ENCODE data around the gene PAK3.

PAK3 gene

GRCh38 chrX:111102636-111103035 is 6.6 kb downstream of the PAK3 start:
- H3K27me3 ChIP-seq (ENCODE audit: low read depth, low read length) = no peaks in the 10 kb centered on the region
- no peaks in the 10 kb centered on the region for H3K36me3 ChIP-seq (ENCODE audit: control insufficient read depth in 1 of 2, insufficient read depth in 2 of 2, low read length in 2 of 2)
- H3K4me3 ChIP-seq (ENCODE audit: low read depth in 1 of 2, low read length in 2 of 2) = no peak overlapping the region
- peaks cover 0 to 16% of the 10 kb centered on the region in 2 donors for H3K4me1 ChIP-seq (ENCODE audit: control insufficient read depth in 1 of 2, insufficient read depth in 2 of 2, low read length in 2 of 2)
- H3K27ac ChIP-seq (ENCODE audit: low read length) = no peak overlapping the region
- no peaks in the 10 kb centered on the region for H3K9me3 ChIP-seq (ENCODE audit: control insufficient read depth in 1 of 2, low read length in 2 of 2)

GRCh38 chrX:111103246-111103645 is 7.3 kb downstream of the PAK3 start:
- no peak overlapping the region for H3K27ac ChIP-seq (ENCODE audit: low read length)
- H3K27me3 ChIP-seq (ENCODE audit: low read depth, low read length) = no peaks in the 10 kb centered on the region
- no peak overlapping the region for H3K4me3 ChIP-seq (ENCODE audit: low read depth in 1 of 2, low read length in 2 of 2)
- no peaks in the 10 kb centered on the region for H3K9me3 ChIP-seq (ENCODE audit: control insufficient read depth in 1 of 2, low read length in 2 of 2)
- H3K36me3 ChIP-seq (ENCODE audit: control insufficient read depth in 1 of 2, insufficient read depth in 2 of 2, low read length in 2 of 2) = no peaks in the 10 kb centered on the region
- peaks cover 0 to 16% of the 10 kb centered on the region in 2 donors for H3K4me1 ChIP-seq (ENCODE audit: control insufficient read depth in 1 of 2, insufficient read depth in 2 of 2, low read length in 2 of 2)

- H3K4me3 ChIP-seq (ENCODE audit: low read depth in 1 of 2, low read length in 2 of 2) = no peak overlapping the region
- H3K36me3 ChIP-seq (ENCODE audit: control insufficient read depth in 1 of 2, insufficient read depth in 2 of 2, low read length in 2 of 2) = no peaks in the 10 kb centered on the region
- H3K27me3 ChIP-seq (ENCODE audit: low read depth, low read length) = no peaks in the 10 kb centered on the region
- no peaks in the 10 kb centered on the region for H3K4me1 ChIP-seq (ENCODE audit: control insufficient read depth in 1 of 2, insufficient read depth in 2 of 2, low read length in 2 of 2)
- no peak overlapping the region for H3K27ac ChIP-seq (ENCODE audit: low read length)
- no peaks in the 10 kb centered on the region for H3K9me3 ChIP-seq (ENCODE audit: control insufficient read depth in 1 of 2, low read length in 2 of 2)
These were observed 14.2 kb downstream of the PAK3 start for GRCh38 chrX:111110098-111110775.

- Histone ChIP-seq H3K36me3 (ENCODE audit: control insufficient read depth in 1 of 2, insufficient read depth in 2 of 2, low read length in 2 of 2) (no peaks in the 10 kb centered on the region), H3K4me1 (ENCODE audit: control insufficient read depth in 1 of 2, insufficient read depth in 2 of 2, low read length in 2 of 2) (no peaks in the 10 kb centered on the region), H3K4me3 (ENCODE audit: low read depth in 1 of 2, low read length in 2 of 2) (no peak overlapping the region), H3K9me3 (ENCODE audit: control insufficient read depth in 1 of 2, low read length in 2 of 2) (no peaks in the 10 kb centered on the region), H3K27ac (ENCODE audit: low read length) (no peak overlapping the region), H3K27me3 (ENCODE audit: low read depth, low read length) (no peaks in the 10 kb centered on the region)
These were observed 18.8 kb downstream of the PAK3 start for GRCh38 chrX:111114806-111115205.

- Histone ChIP-seq H3K27ac (ENCODE audit: low read length) (no peak overlapping the region), H3K27me3 (ENCODE audit: low read depth, low read length) (no peaks in the 10 kb centered on the region), H3K36me3 (ENCODE audit: control insufficient read depth in 1 of 2, insufficient read depth in 2 of 2, low read length in 2 of 2) (no peaks in the 10 kb centered on the region), H3K9me3 (ENCODE audit: control insufficient read depth in 1 of 2, low read length in 2 of 2) (no peaks in the 10 kb centered on the region), H3K4me3 (ENCODE audit: low read depth in 1 of 2, low read length in 2 of 2) (no peak overlapping the region), H3K4me1 (ENCODE audit: control insufficient read depth in 1 of 2, insufficient read depth in 2 of 2, low read length in 2 of 2) (no peaks in the 10 kb centered on the region)
These were observed 20.7 kb downstream of the PAK3 start for GRCh38 chrX:111116666-111117065.

GRCh38 chrX:111119341-111119740 is 23.4 kb downstream of the PAK3 start:
- no peak overlapping the region for H3K4me3 ChIP-seq (ENCODE audit: low read depth in 1 of 2, low read length in 2 of 2)
- H3K4me1 ChIP-seq (ENCODE audit: control insufficient read depth in 1 of 2, insufficient read depth in 2 of 2, low read length in 2 of 2) = no peaks in the 10 kb centered on the region
- no peaks in the 10 kb centered on the region for H3K27me3 ChIP-seq (ENCODE audit: low read depth, low read length)
- no peaks in the 10 kb centered on the region for H3K9me3 ChIP-seq (ENCODE audit: control insufficient read depth in 1 of 2, low read length in 2 of 2)
- H3K36me3 ChIP-seq (ENCODE audit: control insufficient read depth in 1 of 2, insufficient read depth in 2 of 2, low read length in 2 of 2) = no peaks in the 10 kb centered on the region
- no peak overlapping the region for H3K27ac ChIP-seq (ENCODE audit: low read length)

- H3K4me1 ChIP-seq (ENCODE audit: control insufficient read depth in 1 of 2, insufficient read depth in 2 of 2, low read length in 2 of 2) = no peaks in the 10 kb centered on the region
- H3K36me3 ChIP-seq (ENCODE audit: control insufficient read depth in 1 of 2, insufficient read depth in 2 of 2, low read length in 2 of 2) = no peaks in the 10 kb centered on the region
- no peak overlapping the region for H3K27ac ChIP-seq (ENCODE audit: low read length)
- H3K27me3 ChIP-seq (ENCODE audit: low read depth, low read length) = no peaks in the 10 kb centered on the region
- H3K9me3 ChIP-seq (ENCODE audit: control insufficient read depth in 1 of 2, low read length in 2 of 2) = no peaks in the 10 kb centered on the region
- no peak overlapping the region for H3K4me3 ChIP-seq (ENCODE audit: low read depth in 1 of 2, low read length in 2 of 2)
These were observed 27.1 kb downstream of the PAK3 start for GRCh38 chrX:111123125-111123524.

- H3K4me1 ChIP-seq (ENCODE audit: control insufficient read depth in 1 of 2, insufficient read depth in 2 of 2, low read length in 2 of 2) = no peaks in the 10 kb centered on the region
- H3K27ac ChIP-seq (ENCODE audit: low read length) = no peak overlapping the region
- H3K4me3 ChIP-seq (ENCODE audit: low read depth in 1 of 2, low read length in 2 of 2) = no peak overlapping the region
- no peaks in the 10 kb centered on the region for H3K36me3 ChIP-seq (ENCODE audit: control insufficient read depth in 1 of 2, insufficient read depth in 2 of 2, low read length in 2 of 2)
- H3K27me3 ChIP-seq (ENCODE audit: low read depth, low read length) = no peaks in the 10 kb centered on the region
- no peaks in the 10 kb centered on the region for H3K9me3 ChIP-seq (ENCODE audit: control insufficient read depth in 1 of 2, low read length in 2 of 2)
These were observed 27.7 kb downstream of the PAK3 start for GRCh38 chrX:111123606-111124179.

- Histone ChIP-seq H3K27ac (ENCODE audit: low read length) (no peak overlapping the region), H3K36me3 (ENCODE audit: control insufficient read depth in 1 of 2, insufficient read depth in 2 of 2, low read length in 2 of 2) (no peaks in the 10 kb centered on the region), H3K4me3 (ENCODE audit: low read depth in 1 of 2, low read length in 2 of 2) (no peak overlapping the region), H3K9me3 (ENCODE audit: control insufficient read depth in 1 of 2, low read length in 2 of 2) (no peaks in the 10 kb centered on the region), H3K27me3 (ENCODE audit: low read depth, low read length) (no peaks in the 10 kb centered on the region), H3K4me1 (ENCODE audit: control insufficient read depth in 1 of 2, insufficient read depth in 2 of 2, low read length in 2 of 2) (no peaks in the 10 kb centered on the region)
These were observed 28.4 kb downstream of the PAK3 start for GRCh38 chrX:111124418-111124817.

GRCh38 chrX:111127038-111127437 is 31.0 kb downstream of the PAK3 start:
- no peaks in the 10 kb centered on the region for H3K4me1 ChIP-seq (ENCODE audit: control insufficient read depth in 1 of 2, insufficient read depth in 2 of 2, low read length in 2 of 2)
- H3K9me3 ChIP-seq (ENCODE audit: control insufficient read depth in 1 of 2, low read length in 2 of 2) = no peaks in the 10 kb centered on the region
- no peaks in the 10 kb centered on the region for H3K27me3 ChIP-seq (ENCODE audit: low read depth, low read length)
- H3K36me3 ChIP-seq (ENCODE audit: control insufficient read depth in 1 of 2, insufficient read depth in 2 of 2, low read length in 2 of 2) = no peaks in the 10 kb centered on the region
- H3K27ac ChIP-seq (ENCODE audit: low read length) = no peak overlapping the region
- no peak overlapping the region for H3K4me3 ChIP-seq (ENCODE audit: low read depth in 1 of 2, low read length in 2 of 2)

- H3K36me3 ChIP-seq (ENCODE audit: control insufficient read depth in 1 of 2, insufficient read depth in 2 of 2, low read length in 2 of 2) = no peaks in the 10 kb centered on the region
- no peaks in the 10 kb centered on the region for H3K27me3 ChIP-seq (ENCODE audit: low read depth, low read length)
- no peak overlapping the region for H3K4me3 ChIP-seq (ENCODE audit: low read depth in 1 of 2, low read length in 2 of 2)
- no peaks in the 10 kb centered on the region for H3K4me1 ChIP-seq (ENCODE audit: control insufficient read depth in 1 of 2, insufficient read depth in 2 of 2, low read length in 2 of 2)
- H3K27ac ChIP-seq (ENCODE audit: low read length) = no peak overlapping the region
- no peaks in the 10 kb centered on the region for H3K9me3 ChIP-seq (ENCODE audit: control insufficient read depth in 1 of 2, low read length in 2 of 2)
These were observed 33.9 kb downstream of the PAK3 start for GRCh38 chrX:111129921-111130320.

- Histone ChIP-seq H3K9me3 (ENCODE audit: control insufficient read depth in 1 of 2, low read length in 2 of 2) (no peaks in the 10 kb centered on the region), H3K4me3 (ENCODE audit: low read depth in 1 of 2, low read length in 2 of 2) (no peak overlapping the region), H3K27ac (ENCODE audit: low read length) (no peak overlapping the region), H3K27me3 (ENCODE audit: low read depth, low read length) (no peaks in the 10 kb centered on the region), H3K4me1 (ENCODE audit: control insufficient read depth in 1 of 2, insufficient read depth in 2 of 2, low read length in 2 of 2) (no peaks in the 10 kb centered on the region), H3K36me3 (ENCODE audit: control insufficient read depth in 1 of 2, insufficient read depth in 2 of 2, low read length in 2 of 2) (no peaks in the 10 kb centered on the region)
These were observed 35.6 kb downstream of the PAK3 start for GRCh38 chrX:111131572-111131971.

Measured in muscle layer of duodenum (tissue), 2 donors.